ENCODE results near the gene ERGIC1.

GRCh38 chr5:172949426-172949825, 115.4 kb downstream of the ERGIC1 start:
- TF ChIP-seq EP300 (IDR thresholded peaks at IDR 0.05): no peak
- no peak for TF ChIP-seq CTCF (IDR thresholded peaks at IDR 0.05)
- no peak for TF ChIP-seq POLR2A (IDR thresholded peaks at IDR 0.05)
- no peak for TF ChIP-seq POLR2AphosphoS5 (IDR thresholded peaks at IDR 0.05)

All from stomach (tissue), 4 donors.